ENCODE data around the gene OR52W1.

DNA sequence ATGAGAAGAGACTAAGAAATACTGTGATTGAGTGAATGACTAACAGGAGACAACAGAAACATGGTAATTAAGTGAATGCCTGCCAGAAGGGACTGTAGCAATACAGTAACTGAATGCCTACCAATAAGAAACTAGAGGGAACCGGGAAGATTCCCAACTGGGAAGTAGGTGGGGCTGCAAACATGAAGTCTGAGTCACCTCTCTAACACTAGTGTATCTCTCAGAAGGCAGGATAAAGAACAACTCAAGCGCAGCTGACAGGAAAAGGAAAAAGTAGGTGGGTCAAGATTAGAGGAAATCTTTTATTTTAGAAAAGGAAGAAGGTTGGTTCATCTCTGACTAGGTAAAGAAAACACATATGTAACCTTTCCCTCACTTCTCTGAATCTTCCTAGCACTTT, 20.3 kb downstream of the OR52W1 start:
- TF ChIP-seq, protein P1, sequence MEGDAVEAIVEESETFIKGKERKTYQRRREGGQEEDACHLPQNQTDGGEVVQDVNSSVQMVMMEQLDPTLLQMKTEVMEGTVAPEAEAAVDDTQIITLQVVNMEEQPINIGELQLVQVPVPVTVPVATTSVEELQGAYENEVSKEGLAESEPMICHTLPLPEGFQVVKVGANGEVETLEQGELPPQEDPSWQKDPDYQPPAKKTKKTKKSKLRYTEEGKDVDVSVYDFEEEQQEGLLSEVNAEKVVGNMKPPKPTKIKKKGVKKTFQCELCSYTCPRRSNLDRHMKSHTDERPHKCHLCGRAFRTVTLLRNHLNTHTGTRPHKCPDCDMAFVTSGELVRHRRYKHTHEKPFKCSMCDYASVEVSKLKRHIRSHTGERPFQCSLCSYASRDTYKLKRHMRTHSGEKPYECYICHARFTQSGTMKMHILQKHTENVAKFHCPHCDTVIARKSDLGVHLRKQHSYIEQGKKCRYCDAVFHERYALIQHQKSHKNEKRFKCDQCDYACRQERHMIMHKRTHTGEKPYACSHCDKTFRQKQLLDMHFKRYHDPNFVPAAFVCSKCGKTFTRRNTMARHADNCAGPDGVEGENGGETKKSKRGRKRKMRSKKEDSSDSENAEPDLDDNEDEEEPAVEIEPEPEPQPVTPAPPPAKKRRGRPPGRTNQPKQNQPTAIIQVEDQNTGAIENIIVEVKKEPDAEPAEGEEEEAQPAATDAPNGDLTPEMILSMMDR (IDR thresholded peaks at IDR 0.05; ENCODE audit: low read depth, low read length, poor library complexity, severe bottlenecking): no peak
- no peak for TF ChIP-seq EZH2phosphoT487 (IDR thresholded peaks at IDR 0.05; ENCODE audit: borderline replicate concordance, low read length)
